Heart left ventricle (tissue), 13 donors: ENCODE results near the gene OSBPL10.

Experiments
- CTCF ChIP-seq, 12 donors: fragments of 200-600 bp; sonication (generic) in 4 of 12; IDR thresholded peaks; one replicate each; pipeline versions ENCODE4 v1.5.0 to v1.8.0; 2018 to 2022; ENCODE audit warnings: antibody characterized with exemption in 12 of 12, mild to moderate bottlenecking in 5 of 12
- POLR2A ChIP-seq, 2 donors: fragments of 450-650 bp; IDR thresholded peaks; one replicate each; pipeline ENCODE4 v1.6.1; 2017; ENCODE audit warnings: antibody characterized with exemption in 2 of 2, mild to moderate bottlenecking in 2 of 2, moderate library complexity in 2 of 2
- donor health status: ischemic (EF 13 %, LVEDD 7.1; RV severe dilation, severe dysfunction).
- donor health status: DM: no; HTN: yes; CAD: no.
- donor health status: DM: no; HTN: no; CAD: no.
- donor health status: ischemic (EF 25% LVEDD 6.9; RV normal size, moderate dysfunction).
- donor health status: ischemic (EF 25% LVEDD 5.7; RV mildly dilated, moderate dysfunction).
- donor health status: ischemic (EF 35%, LVEDD 5.7; RV mildly dilated, moderate dysfunction).
- donor health status: nonischemic (EF 11% LVEDD 7.7; RV severe dilation, severe dysfunction).
- donor health status: DM: yes; HTN: yes; CAD: no.
- donor health status: PGD.
- donor health status: ischemic (EF 29% LVEDD 5.4; RV normal size, mild dysfunction).
- donor health status: nonischemic (EF 23%, LVEDD 6.1; RV moderate dilation, normal function).

- TF ChIP-seq CTCF (IDR thresholded peaks at IDR 0.05) (no peak), POLR2A (IDR thresholded peaks at IDR 0.05) (no peak)
These were observed 80.5 kb downstream of the OSBPL10 start for GRCh38 chr3:31900583-31900982.
